OCI-LY3 (cell line): ENCODE data around the gene PHC1.

Experiments
- H2AFZ ChIP-seq: fragments of 200-600, 300-600 bp; shearing (Covaris generic); 2 replicates; pipeline ENCODE4 v1.6.0; 2014; ENCODE audit warnings: antibody characterized with exemption, low read depth, low read length
- H3K27ac ChIP-seq: fragments of 200-600, 300-600 bp; sonication (generic); 2 replicates; pipeline ENCODE4 v1.5.1; 2014; ENCODE audit warnings: mild to moderate bottlenecking, low read length, moderate library complexity, mixed read lengths
- H3K27me3 ChIP-seq: fragments of 200-600, 300-600 bp; sonication (generic); 2 replicates; pipeline ENCODE4 v1.6.1; 2014; ENCODE audit warnings: low read depth, low read length, mixed read lengths
- H3K36me3 ChIP-seq: fragments of 200-600, 300-600 bp; sonication (generic); replicated peaks from 2 replicates; pipeline ENCODE3; 2014; ENCODE audit warnings: low read depth, low read length, mixed read lengths
- H3K4me1 ChIP-seq: fragments of 300-600, 200-600 bp; sonication (generic); 2 replicates; pipeline ENCODE4 v1.6.1; 2014; ENCODE audit warnings: low read length, mixed read lengths
- H3K4me2 ChIP-seq: fragments of 200-600, 300-600 bp; sonication (generic); 2 replicates; pipeline ENCODE4 v1.6.1; 2014; ENCODE audit warnings: low read length, mixed read lengths
- H3K4me3 ChIP-seq: fragments of 300-600, 200-600 bp; sonication (generic); 2 replicates; pipeline ENCODE4 v1.5.1; 2014; ENCODE audit warnings: antibody characterized with exemption, mild to moderate bottlenecking, low read length, moderate library complexity
- H3K79me2 ChIP-seq: fragments of 300-600, 200-600 bp; shearing (Covaris generic); 2 replicates; pipeline ENCODE4 v1.6.1; 2014; ENCODE audit warnings: mild to moderate bottlenecking, low read length, mixed read lengths
- H3K9ac ChIP-seq: fragments of 300-600, 200-600 bp; shearing (Covaris generic); 2 replicates; pipeline ENCODE4 v1.6.0; 2014; ENCODE audit warnings: mild to moderate bottlenecking, low read length, moderate library complexity
- H3K9me3 ChIP-seq: fragments of 200-600, 300-600 bp; shearing (Covaris generic); 2 replicates; pipeline ENCODE4 v1.6.1; 2014; ENCODE audit warnings: low read length, mixed read lengths; ENCODE audit not compliant: insufficient read depth
- H4K20me1 ChIP-seq: fragments of 200-600, 300-600 bp; sonication (generic); 2 replicates; pipeline ENCODE4 v1.6.1; 2016; ENCODE audit warnings: low read length, mixed read lengths; ENCODE audit not compliant: insufficient read depth
- EZH2phosphoT487 ChIP-seq: fragments of 200-600 bp; shearing (Covaris generic); IDR thresholded peaks from 2 replicates; pipeline ENCODE4 v1.6.1; 2018; ENCODE audit warnings: antibody characterized with exemption, mixed run types, low read depth
- TF ChIP-seq, protein P1 (sequence below): fragments of 200-600, 300-600 bp; sonication (generic); IDR thresholded peaks from 2 replicates; pipeline ENCODE4 v1.5.1; 2014; ENCODE audit warnings: antibody characterized with exemption, low read length, low read depth

The PHC1 gene

DNA sequence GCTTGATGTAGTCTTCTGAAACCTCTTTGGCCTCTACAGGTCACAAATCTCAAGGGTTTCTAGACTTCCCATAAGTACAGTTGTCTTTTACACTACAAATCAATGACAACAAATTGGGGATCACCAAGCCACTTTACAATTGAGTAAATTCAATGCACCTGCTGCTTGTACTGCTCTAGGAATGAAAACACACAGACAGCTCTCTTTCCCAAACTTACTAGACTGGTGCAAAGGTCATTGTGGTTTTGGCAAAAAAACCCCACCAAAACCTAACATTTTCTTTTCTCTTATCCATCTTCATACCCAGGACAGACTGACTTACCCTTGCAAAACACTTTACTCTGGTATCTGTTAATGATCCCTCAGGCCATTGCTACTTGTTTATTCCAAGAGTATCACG lies 32.4 kb downstream of the PHC1 start:
- Histone ChIP-seq H3K27me3 (no peaks in the 10 kb centered on the region), H3K9ac (peak overlapping the region; percentile 93; the same call in 1 of the 2 replicates), H3K79me2 (peaks cover 52% of the 10 kb centered on the region), H3K27ac (peak overlapping the region; percentile 94), H2AFZ (no peak overlapping the region), H3K4me2 (peak overlapping the region; percentile 85), H3K36me3 (peaks cover 40% of the 10 kb centered on the region), H3K9me3 (no peaks in the 10 kb centered on the region), H3K4me1 (peaks cover 29% of the 10 kb centered on the region), H3K4me3 (peak overlapping the region; percentile 85), H4K20me1 (peaks cover 37% of the 10 kb centered on the region)
- TF ChIP-seq EZH2phosphoT487: no peak
- TF ChIP-seq, protein P1, sequence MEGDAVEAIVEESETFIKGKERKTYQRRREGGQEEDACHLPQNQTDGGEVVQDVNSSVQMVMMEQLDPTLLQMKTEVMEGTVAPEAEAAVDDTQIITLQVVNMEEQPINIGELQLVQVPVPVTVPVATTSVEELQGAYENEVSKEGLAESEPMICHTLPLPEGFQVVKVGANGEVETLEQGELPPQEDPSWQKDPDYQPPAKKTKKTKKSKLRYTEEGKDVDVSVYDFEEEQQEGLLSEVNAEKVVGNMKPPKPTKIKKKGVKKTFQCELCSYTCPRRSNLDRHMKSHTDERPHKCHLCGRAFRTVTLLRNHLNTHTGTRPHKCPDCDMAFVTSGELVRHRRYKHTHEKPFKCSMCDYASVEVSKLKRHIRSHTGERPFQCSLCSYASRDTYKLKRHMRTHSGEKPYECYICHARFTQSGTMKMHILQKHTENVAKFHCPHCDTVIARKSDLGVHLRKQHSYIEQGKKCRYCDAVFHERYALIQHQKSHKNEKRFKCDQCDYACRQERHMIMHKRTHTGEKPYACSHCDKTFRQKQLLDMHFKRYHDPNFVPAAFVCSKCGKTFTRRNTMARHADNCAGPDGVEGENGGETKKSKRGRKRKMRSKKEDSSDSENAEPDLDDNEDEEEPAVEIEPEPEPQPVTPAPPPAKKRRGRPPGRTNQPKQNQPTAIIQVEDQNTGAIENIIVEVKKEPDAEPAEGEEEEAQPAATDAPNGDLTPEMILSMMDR: no peak

DNA sequence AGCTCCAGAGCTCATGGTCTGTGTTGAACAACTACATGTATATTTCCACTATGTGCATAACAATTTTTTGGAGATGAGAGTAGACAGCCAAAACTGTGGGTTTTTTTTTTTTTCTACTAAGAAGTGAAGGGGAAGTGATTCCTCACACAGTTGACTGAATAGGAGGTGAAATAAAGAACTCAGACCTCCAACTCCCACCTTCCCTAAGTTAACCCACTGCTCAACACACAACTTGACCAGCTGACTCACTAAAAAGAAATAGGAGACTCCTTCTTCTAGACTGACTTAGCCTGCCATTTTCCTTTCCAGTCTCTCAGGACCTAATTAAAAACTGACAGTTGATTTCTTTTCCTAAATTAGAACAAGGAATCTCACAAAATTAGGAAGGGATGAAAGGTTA lies 33.4 kb downstream of the PHC1 start:
- Histone ChIP-seq H3K4me1 (peaks cover 33% of the 10 kb centered on the region), H3K27ac (peak overlapping the region; percentile 94), H3K79me2 (peaks cover 52% of the 10 kb centered on the region), H3K4me2 (peak overlapping the region; percentile 85), H3K9ac (peak overlapping the region; percentile 93), H3K27me3 (no peaks in the 10 kb centered on the region), H4K20me1 (peaks cover 37% of the 10 kb centered on the region), H3K4me3 (peak overlapping the region; percentile 85), H3K36me3 (peaks cover 30% of the 10 kb centered on the region), H3K9me3 (peaks cover 3% of the 10 kb centered on the region; the same call in 1 of the 2 replicates), H2AFZ (no peak overlapping the region)
- TF ChIP-seq, protein P1: no peak
- TF ChIP-seq EZH2phosphoT487: no peak

DNA sequence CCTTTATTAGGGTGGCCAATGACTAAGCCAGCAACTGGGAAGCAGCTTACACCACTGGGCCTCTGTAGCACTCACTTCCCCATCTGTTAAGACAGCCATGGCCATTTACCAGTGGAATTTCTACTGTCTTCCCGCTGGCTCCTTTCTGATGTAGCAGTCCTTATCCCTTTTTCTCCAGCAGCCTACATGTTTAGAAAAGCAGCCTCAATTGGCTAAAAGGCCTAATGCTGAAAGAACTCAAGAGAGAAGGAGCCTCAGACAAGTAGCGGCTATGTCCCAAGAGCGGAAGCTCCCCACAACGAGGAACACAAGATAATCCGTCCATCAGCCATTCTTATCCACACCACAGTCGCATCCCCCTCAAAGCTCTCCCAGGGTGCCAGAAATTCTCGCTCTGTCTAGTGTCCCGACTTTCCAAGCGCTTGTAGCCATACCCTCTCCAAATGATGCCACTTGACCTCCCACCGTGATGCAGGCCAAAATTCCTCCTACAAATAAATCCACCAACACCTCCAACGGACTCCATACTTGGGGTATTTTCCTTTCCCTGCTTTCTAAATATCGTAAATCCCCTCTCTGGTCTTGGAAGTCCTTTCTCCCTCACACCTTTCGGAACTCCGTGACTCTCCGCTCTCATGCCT lies 34.5 kb downstream of the PHC1 start:
- peak overlapping the region; percentile 94 for H3K27ac ChIP-seq
- H3K36me3 ChIP-seq: peaks cover 31% of the 10 kb centered on the region
- H3K4me3 ChIP-seq: peak overlapping the region; percentile 85
- H3K9me3 ChIP-seq: peaks cover 7% of the 10 kb centered on the region; the same call in 1 of the 2 replicates
- no peak overlapping the region for H2AFZ ChIP-seq
- peaks cover 33% of the 10 kb centered on the region for H3K4me1 ChIP-seq
- peaks cover 32% of the 10 kb centered on the region for H4K20me1 ChIP-seq
- no peaks in the 10 kb centered on the region for H3K27me3 ChIP-seq
- H3K4me2 ChIP-seq: peak overlapping the region; percentile 85
- peaks cover 52% of the 10 kb centered on the region for H3K79me2 ChIP-seq
- peak overlapping the region; percentile 93 for H3K9ac ChIP-seq
- TF ChIP-seq, protein P1: no peak
- no peak for TF ChIP-seq EZH2phosphoT487

DNA sequence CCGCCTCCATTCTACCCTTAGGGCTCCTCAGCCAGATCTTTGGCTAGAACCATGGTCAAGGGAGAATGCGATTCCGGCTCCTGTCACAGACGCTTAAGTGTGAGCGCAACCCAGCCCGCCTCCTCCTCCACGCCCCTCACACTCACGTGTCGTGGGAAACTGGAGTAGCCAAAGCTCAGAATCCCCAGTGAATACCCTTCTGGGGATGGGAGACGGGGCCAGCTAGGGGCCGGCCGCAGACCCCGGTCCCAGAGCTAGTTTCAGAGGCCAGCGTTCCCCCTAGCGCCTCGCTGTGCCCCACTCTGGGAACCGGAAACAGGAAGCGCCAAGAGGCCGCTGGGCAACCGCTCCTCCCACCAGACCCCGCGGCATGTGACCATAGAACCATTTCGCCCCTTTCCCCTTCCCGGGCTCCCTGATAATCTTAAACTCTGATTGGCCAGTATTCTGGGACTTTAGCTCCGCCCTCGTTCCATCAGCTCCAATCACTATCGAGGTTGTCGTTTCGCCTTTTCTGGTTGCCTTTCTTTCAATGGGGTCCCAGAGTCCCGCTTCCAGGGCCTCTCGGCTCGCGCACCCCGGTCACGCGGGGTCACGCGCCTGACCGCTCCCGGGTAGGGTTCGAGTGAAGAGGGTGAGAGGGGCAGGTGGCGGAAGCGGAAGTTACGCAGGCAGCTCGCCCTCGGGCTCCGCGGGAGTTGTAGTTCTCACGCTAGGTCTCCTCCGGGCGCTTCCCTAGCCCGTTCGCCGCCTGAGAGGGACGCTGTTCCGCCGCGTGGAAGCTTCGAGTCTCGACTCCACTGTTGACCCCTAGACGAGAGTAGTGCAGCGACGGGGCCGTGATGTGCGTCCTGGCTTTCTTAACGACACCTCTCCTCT lies 35.3 kb downstream of the PHC1 start, which contains the start of gene M6PR:
Gene M6PR, minus strand, starts transcription at position 304 of the 879 bp plus-strand sequence. CDS start 3,241 bp downstream, outside the sequence.
- peaks cover 7% of the 10 kb centered on the region; the same call in 1 of the 2 replicates for H3K9me3 ChIP-seq
- H4K20me1 ChIP-seq: peaks cover 32% of the 10 kb centered on the region
- peak within 1 kb of the TSS; percentile 93 for H3K9ac ChIP-seq
- peak within 1 kb of the TSS; percentile 94 for H3K27ac ChIP-seq
- no peak for TF ChIP-seq EZH2phosphoT487
- TF ChIP-seq, protein P1: peak; percentile 84
- H3K4me1 ChIP-seq: peaks cover 33% of the 10 kb centered on the region
- H3K36me3 ChIP-seq: peaks cover 30% of the 10 kb centered on the region
- H3K79me2 ChIP-seq: peaks cover 52% of the 10 kb centered on the region
- peak within 1 kb of the TSS; percentile 96 for H2AFZ ChIP-seq
- H3K27me3 ChIP-seq: no peaks in the 10 kb centered on the region
- H3K4me2 ChIP-seq: peak within 1 kb of the TSS; percentile 85
- H3K4me3 ChIP-seq: peak within 1 kb of the TSS; percentile 85
